ENCODE measurements around the gene MOB3B. TPM values are rescaled to one million over a fixed set of nuclear protein-coding genes. Genes with fewer than 3 reads are reported as not detected.

MOB3B gene
- total and polyA plus RNA-seq, 7 experiments from 2014 or later, result 0.07 to 1.8 (median 0.72) TPM; not detected in 1

DNA sequence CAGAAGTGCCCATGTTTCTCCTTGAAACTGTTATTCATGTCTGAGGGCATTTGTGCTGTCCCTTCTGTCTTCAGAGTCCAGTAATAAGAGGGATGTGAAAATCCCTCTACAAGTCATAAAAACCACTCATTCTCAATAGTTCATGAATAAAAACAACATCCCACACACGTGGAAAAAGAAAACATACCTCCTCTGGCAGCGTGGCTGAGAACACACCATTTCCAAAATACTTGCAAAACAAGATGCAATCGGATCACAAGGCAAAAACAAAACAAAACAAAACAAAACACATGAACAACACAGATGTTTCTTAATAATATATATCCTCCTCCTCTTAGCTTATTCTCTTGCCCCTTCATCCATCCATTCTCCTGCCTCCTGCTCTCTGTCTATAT is 161.7 kb downstream of the MOB3B start:
- no peaks in the 10 kb centered on the region for H3K36me3 ChIP-seq (ENCODE audit: control insufficient read depth in 2 of 3, insufficient read depth in 3 of 3, low read length in 3 of 3)
- Mint-ChIP-seq H3K36me3 (peaks cover 0 to 5% (median 3%) of the 10 kb centered on the region in 5 donors), H3K4me3 (peak overlapping the region in 1 of 10 donors; percentile 1), H3K9me3 (no peaks in the 10 kb centered on the region), H3K4me1 (peaks cover 20 to 47% (median 26%) of the 10 kb centered on the region in 7 donors), H3K27ac (peak overlapping the region in 1 of 9 donors; percentile 1), H3K27me3 (peaks cover 0 to 8% (median 7%) of the 10 kb centered on the region in 5 donors)
- ChIA-PET POLR2A (no interaction called here), CTCF (no interaction called here)
- H3K9me3 ChIP-seq (ENCODE audit: control insufficient read depth in 2 of 3, low read length in 3 of 3), result no peaks in the 10 kb centered on the region
- H3K4me3 ChIP-seq (ENCODE audit: low read length), result no peak overlapping the region
- intact Hi-C loops (cut with micrococcal nuclease), result loop anchor here in 1 of 2 donors (2.0 kb wide), 1 partner anchor 35 kb away; no protein-coding TSS in a partner anchor
- H3K4me1 ChIP-seq (ENCODE audit: control insufficient read depth in 2 of 2, insufficient read depth in 2 of 2, low read length in 2 of 2), result peaks cover 0 to 18% of the 10 kb centered on the region in 2 donors
- peaks cover 0 to 3% of the 10 kb centered on the region in 2 donors for H3K27me3 ChIP-seq (ENCODE audit: control insufficient read depth in 2 of 2, insufficient read depth in 2 of 2, low read length in 2 of 2)
- DNase-seq (no peak), ATAC-seq (no peak)
- H3K27ac ChIP-seq (ENCODE audit: low read depth, low read length), result no peak overlapping the region

GRCh38 chr9:27367175-27367798 is 162.3 kb downstream of the MOB3B start:
- no peak overlapping the region for H3K4me3 ChIP-seq (ENCODE audit: low read length)
- Mint-ChIP-seq H3K9me3 (no peaks in the 10 kb centered on the region), H3K36me3 (peaks cover 0 to 5% (median under 1%) of the 10 kb centered on the region in 5 donors), H3K27ac (peak overlapping the region in 1 of 9 donors; percentile 76), H3K27me3 (peaks cover 0 to 8% (median 7%) of the 10 kb centered on the region in 5 donors), H3K4me3 (peak overlapping the region in 2 of 10 donors; percentile 24 to 81), H3K4me1 (peaks cover 20 to 50% (median 26%) of the 10 kb centered on the region in 7 donors)
- no peak overlapping the region for H3K27ac ChIP-seq (ENCODE audit: low read depth, low read length)
- ATAC-seq (no peak), DNase-seq (no peak)
- H3K36me3 ChIP-seq (ENCODE audit: control insufficient read depth in 2 of 3, insufficient read depth in 3 of 3, low read length in 3 of 3), result no peaks in the 10 kb centered on the region
- peaks cover 0 to 18% of the 10 kb centered on the region in 2 donors for H3K4me1 ChIP-seq (ENCODE audit: control insufficient read depth in 2 of 2, insufficient read depth in 2 of 2, low read length in 2 of 2)
- ChIA-PET CTCF (no interaction called here), POLR2A (no interaction called here)
- peaks cover 0 to 3% of the 10 kb centered on the region in 2 donors for H3K27me3 ChIP-seq (ENCODE audit: control insufficient read depth in 2 of 2, insufficient read depth in 2 of 2, low read length in 2 of 2)
- H3K9me3 ChIP-seq (ENCODE audit: control insufficient read depth in 2 of 3, low read length in 3 of 3), result no peaks in the 10 kb centered on the region
- intact Hi-C loops (cut with micrococcal nuclease), result loop anchor here in 1 of 2 donors (2.0 kb wide), 1 partner anchor 34 kb away; no protein-coding TSS in a partner anchor

- Mint-ChIP-seq H3K4me1 (peaks cover 20 to 50% (median 26%) of the 10 kb centered on the region in 7 donors), H3K9me3 (no peaks in the 10 kb centered on the region), H3K27me3 (peaks cover 0 to 8% (median 7%) of the 10 kb centered on the region in 5 donors), H3K4me3 (peak overlapping the region in 4 of 10 donors; percentile 28 to 81 (median 32)), H3K27ac (peak overlapping the region in 2 of 9 donors; percentile 7 to 85), H3K36me3 (peaks cover 0 to 5% (median 0%) of the 10 kb centered on the region in 5 donors)
- no peak overlapping the region for H3K27ac ChIP-seq (ENCODE audit: low read depth, low read length)
- POLR2A ChIA-PET, result no interaction called here
- H3K36me3 ChIP-seq (ENCODE audit: control insufficient read depth in 2 of 3, insufficient read depth in 3 of 3, low read length in 3 of 3), result no peaks in the 10 kb centered on the region
- CTCF ChIA-PET, result no interaction called here
- H3K4me1 ChIP-seq (ENCODE audit: control insufficient read depth in 2 of 2, insufficient read depth in 2 of 2, low read length in 2 of 2), result peaks cover 0 to 18% of the 10 kb centered on the region in 2 donors
- H3K9me3 ChIP-seq (ENCODE audit: control insufficient read depth in 2 of 3, low read length in 3 of 3), result no peaks in the 10 kb centered on the region
- ATAC-seq (peak; percentile 49), DNase-seq (peak in 7 of 9 donors; percentile 2 to 55 (median 11))
- intact Hi-C loops (cut with micrococcal nuclease), result loop anchor here in 1 of 2 donors (1.0 to 2.0 kb wide), 5 partner anchors 13 to 207 kb away; partner anchors contain the start of genes C9orf72 and MOB3B
- H3K27me3 ChIP-seq (ENCODE audit: control insufficient read depth in 2 of 2, insufficient read depth in 2 of 2, low read length in 2 of 2), result peaks cover 0 to 3% of the 10 kb centered on the region in 2 donors
- H3K4me3 ChIP-seq (ENCODE audit: low read length), result no peak overlapping the region
These were observed 163.8 kb downstream of the MOB3B start for GRCh38 chr9:27365707-27366376.

DNA sequence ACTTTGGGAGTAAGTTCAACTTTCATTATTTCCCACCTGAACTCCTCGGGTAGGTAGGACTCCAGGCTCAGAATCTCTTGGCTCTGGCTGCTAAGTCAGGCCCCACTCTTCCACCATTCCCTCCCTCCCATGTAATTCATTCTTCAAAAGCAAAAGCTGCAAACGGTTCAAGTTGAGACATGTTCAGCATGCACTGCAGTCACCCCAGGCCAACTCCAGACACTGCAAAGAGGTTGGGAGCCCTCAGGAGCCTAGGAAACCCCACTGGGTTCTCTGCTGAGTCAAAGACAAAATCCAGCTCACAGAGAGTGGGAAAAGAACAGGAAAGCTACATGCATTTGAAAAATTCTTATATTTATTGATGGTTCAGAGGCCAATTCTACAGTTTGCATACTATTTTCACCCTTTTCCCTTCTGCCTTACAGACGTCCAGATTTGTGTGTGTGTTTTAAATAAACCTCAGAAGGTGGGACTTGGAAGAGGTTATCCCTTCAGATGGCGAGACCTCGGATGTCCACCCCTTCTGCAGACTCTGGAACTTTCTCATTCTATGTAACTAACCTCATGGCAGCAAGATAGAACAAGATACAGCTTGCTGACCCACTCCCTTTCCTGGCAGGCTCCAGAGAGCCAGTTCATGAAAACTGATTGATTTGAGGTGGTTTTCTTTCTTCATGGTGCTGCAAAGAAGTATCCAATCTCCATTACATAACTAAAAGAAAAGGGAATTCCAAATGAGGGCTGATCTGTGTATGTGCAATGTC is 167.0 kb downstream of the MOB3B start:
- ChIA-PET CTCF (no interaction called here), POLR2A (no interaction called here)
- ATAC-seq (no peak), DNase-seq (no peak)
- Histone ChIP-seq H3K27ac (ENCODE audit: low read depth, low read length) (no peak overlapping the region), H3K4me1 (ENCODE audit: control insufficient read depth in 2 of 2, insufficient read depth in 2 of 2, low read length in 2 of 2) (peaks cover 0 to 18% of the 10 kb centered on the region in 2 donors), H3K4me3 (ENCODE audit: low read length) (no peak overlapping the region), H3K36me3 (ENCODE audit: control insufficient read depth in 2 of 3, insufficient read depth in 3 of 3, low read length in 3 of 3) (no peaks in the 10 kb centered on the region), H3K27me3 (ENCODE audit: control insufficient read depth in 2 of 2, insufficient read depth in 2 of 2, low read length in 2 of 2) (no peaks in the 10 kb centered on the region), H3K9me3 (ENCODE audit: control insufficient read depth in 2 of 3, low read length in 3 of 3) (no peaks in the 10 kb centered on the region)
- H3K4me1 Mint-ChIP-seq, result peaks cover 18 to 34% (median 21%) of the 10 kb centered on the region in 7 donors
- intact Hi-C loops (cut with micrococcal nuclease), result no loop called here
- H3K27ac Mint-ChIP-seq, result no peak overlapping the region
- peaks cover 0 to 2% (median 0%) of the 10 kb centered on the region in 11 donors for H3K9me3 Mint-ChIP-seq
- H3K4me3 Mint-ChIP-seq, result no peak overlapping the region
- H3K36me3 Mint-ChIP-seq, result peaks cover 0 to 9% (median 2%) of the 10 kb centered on the region in 5 donors
- H3K27me3 Mint-ChIP-seq, result no peaks in the 10 kb centered on the region

DNA sequence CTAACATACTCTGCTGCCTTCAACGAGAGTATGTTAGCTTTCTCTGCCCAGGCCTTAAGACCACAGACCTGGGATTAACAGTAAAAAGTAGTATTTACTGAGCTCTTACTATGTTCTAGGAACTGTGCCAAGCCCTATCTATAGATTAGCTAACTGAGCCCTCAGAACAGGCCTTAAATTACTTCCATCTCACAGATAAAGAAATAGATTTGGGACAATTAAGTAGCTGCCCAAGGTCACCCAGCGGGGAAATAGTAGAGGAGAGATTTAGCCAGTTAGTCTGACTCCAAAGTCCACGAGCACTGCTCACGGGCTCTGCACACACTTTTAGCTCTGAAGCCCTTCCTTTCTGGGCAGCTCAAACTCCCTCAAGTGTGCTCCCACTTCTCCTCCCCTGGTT is 168.1 kb downstream of the MOB3B start:
- Histone ChIP-seq H3K4me3 (ENCODE audit: low read length) (no peak overlapping the region), H3K9me3 (ENCODE audit: control insufficient read depth in 2 of 3, low read length in 3 of 3) (no peaks in the 10 kb centered on the region), H3K36me3 (ENCODE audit: control insufficient read depth in 2 of 3, insufficient read depth in 3 of 3, low read length in 3 of 3) (no peaks in the 10 kb centered on the region), H3K4me1 (ENCODE audit: control insufficient read depth in 2 of 2, insufficient read depth in 2 of 2, low read length in 2 of 2) (peaks cover 0 to 11% of the 10 kb centered on the region in 2 donors), H3K27me3 (ENCODE audit: control insufficient read depth in 2 of 2, insufficient read depth in 2 of 2, low read length in 2 of 2) (no peaks in the 10 kb centered on the region), H3K27ac (ENCODE audit: low read depth, low read length) (no peak overlapping the region)
- Mint-ChIP-seq H3K36me3 (peaks cover 0 to 9% (median 2%) of the 10 kb centered on the region in 5 donors), H3K4me3 (no peak overlapping the region), H3K27me3 (no peaks in the 10 kb centered on the region), H3K4me1 (peaks cover 9 to 26% (median 11%) of the 10 kb centered on the region in 7 donors), H3K27ac (no peak overlapping the region), H3K9me3 (peaks cover 0 to 2% (median 0%) of the 10 kb centered on the region in 11 donors)
- POLR2A ChIA-PET, result no interaction called here
- ATAC-seq (no peak), DNase-seq (no peak)
- intact Hi-C loops (cut with micrococcal nuclease), result no loop called here
- CTCF ChIA-PET, result no interaction called here

- H3K4me1 Mint-ChIP-seq, result peaks cover 0 to 12% (median 0%) of the 10 kb centered on the region in 7 donors
- H3K9me3 ChIP-seq (ENCODE audit: control insufficient read depth in 2 of 3, low read length in 3 of 3), result no peaks in the 10 kb centered on the region
- H3K36me3 Mint-ChIP-seq, result peaks cover 0 to 9% (median 3%) of the 10 kb centered on the region in 5 donors
- no peak overlapping the region for H3K4me3 ChIP-seq (ENCODE audit: low read length)
- H3K36me3 ChIP-seq (ENCODE audit: control insufficient read depth in 2 of 3, insufficient read depth in 3 of 3, low read length in 3 of 3), result no peaks in the 10 kb centered on the region
- no peaks in the 10 kb centered on the region for H3K27me3 Mint-ChIP-seq
- H3K27me3 ChIP-seq (ENCODE audit: control insufficient read depth in 2 of 2, insufficient read depth in 2 of 2, low read length in 2 of 2), result no peaks in the 10 kb centered on the region
- H3K4me3 Mint-ChIP-seq, result no peak overlapping the region
- DNase-seq (no peak), ATAC-seq (no peak)
- ChIA-PET CTCF (interaction anchor here (0.8 kb wide), 1 partner anchor 93 kb away, joined by 4 read pairs; no protein-coding TSS in a partner anchor), POLR2A (no interaction called here)
- no peaks in the 10 kb centered on the region for H3K4me1 ChIP-seq (ENCODE audit: control insufficient read depth in 2 of 2, insufficient read depth in 2 of 2, low read length in 2 of 2)
- H3K27ac Mint-ChIP-seq, result no peak overlapping the region
- H3K9me3 Mint-ChIP-seq, result peaks cover 0 to 2% (median 0%) of the 10 kb centered on the region in 11 donors
- intact Hi-C loops (cut with micrococcal nuclease), result no loop called here
- H3K27ac ChIP-seq (ENCODE audit: low read depth, low read length), result no peak overlapping the region
These were observed 169.9 kb downstream of the MOB3B start for GRCh38 chr9:27359763-27360162.
